Hematopoietic multipotent progenitor cell treated with erythropoietin and hydrocortisone succinate and interleukin-3 and kit ligand, for 8 days (in vitro differentiated cells): Measurements from ENCODE around the gene PPP2R5B.
A peak's percentile ranks its signal among the peaks of the same experiment; 100 is the strongest.
"Not testable (repeated sequence)": the region's sequence is repeated elsewhere in the genome, so short reads cannot be mapped to it uniquely, and the experiment has no call there.

ENCODE experiments used
- DNase-seq: peaks from one replicate; pipeline ENCODE4 v3.0.0-alpha.2; 2015

The PPP2R5B gene

GRCh38 chr11:64933213-64933934, 8.9 kb downstream of the PPP2R5B start:
- DNase-seq = no peak

GRCh38 chr11:64933935-64934681, 9.6 kb downstream of the PPP2R5B start:
- no peak for DNase-seq

- no peak for DNase-seq
Measured at GRCh38 chr11:64934682-64935358, 10.3 kb downstream of the PPP2R5B start.

DNA sequence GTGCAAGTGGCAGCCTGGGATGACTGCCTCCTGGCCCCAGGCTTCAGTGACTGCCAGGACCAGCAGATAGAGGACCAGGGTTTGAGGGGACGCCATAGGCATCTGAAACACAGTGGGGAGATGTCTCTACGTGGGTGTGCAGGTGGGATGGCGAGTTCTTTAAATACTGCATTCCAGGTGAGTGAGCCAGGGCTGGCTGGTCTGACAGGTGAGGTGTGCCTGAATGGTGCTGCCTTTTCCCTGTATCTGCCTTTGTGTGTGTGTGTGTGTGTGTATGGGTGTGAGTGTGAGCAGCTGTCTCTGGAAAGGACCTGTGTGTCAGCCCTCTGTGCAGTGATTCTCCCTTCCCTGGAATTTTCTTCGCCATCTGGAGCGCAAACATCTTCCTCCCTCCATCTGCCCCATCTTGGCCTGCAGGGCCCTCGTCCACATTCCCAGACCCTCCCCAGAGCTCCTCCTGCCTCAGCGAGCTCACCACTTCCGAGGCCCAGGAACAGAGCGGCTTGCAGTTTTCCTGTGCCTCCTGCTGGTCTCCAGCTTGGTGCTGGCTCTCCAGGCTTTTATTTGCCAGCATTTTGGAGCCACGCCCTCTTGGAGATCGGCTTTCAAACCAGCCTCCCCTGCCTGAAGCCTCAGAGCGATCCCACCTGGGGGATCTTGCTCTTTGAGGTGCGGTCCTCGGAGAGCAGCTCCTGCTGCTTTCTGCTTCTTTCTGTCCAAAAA, 11.0 kb downstream of the PPP2R5B start, which contains the start of gene GPHA2:
Gene GPHA2 (minus strand): TSS at position 535 of the 723 bp plus-strand sequence. CDS start 433 bp downstream, at position 102.
- DNase-seq = no peak

- DNase-seq = no peak
Measured at GRCh38 chr11:64936539-64936938, 12.1 kb downstream of the PPP2R5B start.

GRCh38 chr11:64947208-64947814, 22.8 kb downstream of the PPP2R5B start:
- DNase-seq = no peak

- no peak for DNase-seq
Measured at GRCh38 chr11:64951529-64951928, 27.0 kb downstream of the PPP2R5B start.

DNA sequence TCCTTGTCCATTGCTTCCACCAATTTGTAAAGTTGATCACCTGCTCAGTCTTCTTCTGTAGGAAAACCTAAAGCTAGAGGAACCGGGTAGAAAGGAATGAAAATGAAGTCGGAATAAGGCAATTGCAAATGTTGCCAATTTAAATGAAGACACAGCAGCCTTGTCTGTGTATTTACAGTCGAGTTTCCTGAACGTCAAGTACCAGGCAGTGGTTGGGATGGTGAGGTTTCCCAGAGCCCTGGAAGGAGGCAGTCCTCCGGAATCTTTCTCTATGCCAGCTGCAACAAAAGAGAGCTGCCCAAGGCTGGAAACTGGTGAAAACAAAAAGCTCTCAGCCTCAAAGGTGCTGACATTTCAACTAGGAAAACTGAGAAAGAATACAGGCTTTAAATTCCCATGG, 29.7 kb downstream of the PPP2R5B start:
- DNase-seq = no peak

DNA sequence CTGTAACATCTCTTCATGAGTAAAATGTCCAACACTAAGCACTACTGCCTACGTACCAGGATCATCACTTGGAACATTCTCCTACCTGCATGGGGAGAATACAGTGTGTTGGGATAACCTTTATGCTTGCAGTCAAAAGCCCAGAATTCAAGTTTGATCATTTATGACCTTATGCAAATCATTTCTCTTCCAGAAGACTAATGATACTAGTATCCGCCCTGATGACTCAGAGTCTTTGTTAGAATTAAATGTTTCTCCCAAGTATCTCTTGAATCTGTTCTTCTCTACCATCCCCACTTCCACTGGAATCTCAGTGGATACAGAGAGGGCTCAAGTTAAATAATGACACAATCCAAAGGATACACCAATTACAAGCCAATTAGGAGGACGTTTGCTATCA, 35.0 kb downstream of the PPP2R5B start:
- DNase-seq = no peak

- peak; percentile 43 for DNase-seq
Measured at GRCh38 chr11:64960719-64961118, 36.2 kb downstream of the PPP2R5B start.

DNA sequence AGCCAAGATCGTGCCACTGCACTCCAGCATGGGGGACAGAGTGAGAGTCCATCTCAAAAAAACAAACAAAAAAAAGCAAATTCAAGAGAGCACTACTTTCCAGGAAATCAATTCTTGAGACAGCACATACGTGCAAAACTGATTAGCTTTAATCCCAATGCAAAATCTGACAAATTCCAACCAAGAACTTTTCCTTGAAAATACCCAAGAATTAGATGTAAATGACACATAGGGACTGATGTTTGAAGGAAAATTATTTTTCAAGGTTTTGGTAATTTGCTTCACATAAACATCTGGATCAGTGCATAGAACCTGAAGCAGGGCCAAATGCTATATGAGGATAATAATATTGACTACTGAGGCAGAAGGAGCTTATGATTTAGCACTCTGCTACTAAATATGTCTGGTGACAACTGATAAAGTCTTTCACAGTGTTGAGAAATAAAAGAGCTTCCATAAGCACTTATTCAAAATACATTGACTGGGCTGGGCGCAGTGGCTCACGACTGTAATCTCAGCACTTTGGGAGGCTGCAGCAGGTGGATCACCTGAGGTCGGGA, 38.7 kb downstream of the PPP2R5B start:
- DNase-seq = no peak

- DNase-seq = no peak
Measured at GRCh38 chr11:64967375-64967774, 42.9 kb downstream of the PPP2R5B start.

GRCh38 chr11:64969209-64969608, 44.7 kb downstream of the PPP2R5B start:
- DNase-seq = no peak

DNA sequence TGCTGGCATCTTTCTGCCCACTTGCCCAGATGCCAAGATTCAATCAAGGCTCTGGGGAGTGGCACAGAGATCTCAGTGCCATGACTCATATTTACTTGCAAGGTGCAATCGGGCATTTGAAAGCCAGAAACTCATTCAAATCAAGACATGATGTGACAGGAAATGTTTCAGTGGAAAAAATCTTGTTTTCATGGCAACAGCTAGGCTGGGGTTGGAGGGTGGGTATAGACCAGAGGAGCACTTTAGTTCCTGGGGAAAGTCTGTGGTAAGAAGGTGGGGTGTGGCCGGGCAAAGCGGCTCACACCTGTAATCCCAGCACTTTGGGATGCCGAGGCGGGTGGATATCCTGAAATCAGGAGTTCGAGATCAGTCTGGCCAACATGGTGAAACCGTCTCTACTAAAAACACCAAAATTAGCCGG, 46.3 kb downstream of the PPP2R5B start:
- DNase-seq = no peak

DNA sequence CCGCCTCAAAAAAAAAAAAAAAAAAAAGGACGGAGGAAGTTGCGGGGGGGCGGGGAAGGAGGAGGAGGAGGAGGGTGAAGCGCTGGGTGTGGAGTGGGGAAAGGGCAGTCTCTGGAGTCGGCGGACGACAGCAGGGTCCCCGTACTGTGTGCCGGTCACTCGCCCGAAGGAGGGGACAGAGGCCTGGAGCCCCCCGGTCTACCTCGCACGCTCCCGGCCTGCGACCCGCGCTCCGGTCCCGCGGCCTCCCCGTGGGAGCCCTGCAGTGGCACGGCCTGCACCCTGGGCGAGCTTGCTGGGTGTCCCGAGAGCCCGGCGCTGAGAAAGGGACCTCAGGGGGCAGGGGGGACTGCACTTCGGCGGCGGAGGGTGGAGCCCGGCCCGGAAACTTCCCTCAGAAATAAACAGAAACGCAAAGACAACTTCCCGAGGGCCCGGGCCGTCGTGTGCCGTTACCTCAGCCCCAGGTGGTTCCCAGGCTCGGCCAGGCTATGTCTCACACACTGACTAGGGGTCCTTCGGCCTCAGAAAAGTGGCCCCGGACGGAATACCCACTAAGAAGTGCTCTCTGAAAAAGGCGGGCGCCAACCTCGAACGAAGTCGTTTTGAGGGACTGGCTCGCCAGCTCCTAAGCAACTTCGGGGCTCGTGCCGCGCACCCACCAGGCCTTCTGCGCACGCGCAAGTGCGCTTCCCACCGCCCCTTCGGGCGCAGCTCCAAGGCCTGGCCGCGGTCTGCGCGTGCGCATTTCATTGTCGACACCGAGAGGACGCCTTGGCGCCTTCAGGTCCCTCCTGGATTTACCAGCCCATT, 47.1 kb downstream of the PPP2R5B start, which contains the start of gene MAJIN:
Gene MAJIN (minus strand): TSS at position 688 of the 813 bp plus-strand sequence. CDS start 12,703 bp downstream, outside the sequence.
- DNase-seq = peak; percentile 83

DNA sequence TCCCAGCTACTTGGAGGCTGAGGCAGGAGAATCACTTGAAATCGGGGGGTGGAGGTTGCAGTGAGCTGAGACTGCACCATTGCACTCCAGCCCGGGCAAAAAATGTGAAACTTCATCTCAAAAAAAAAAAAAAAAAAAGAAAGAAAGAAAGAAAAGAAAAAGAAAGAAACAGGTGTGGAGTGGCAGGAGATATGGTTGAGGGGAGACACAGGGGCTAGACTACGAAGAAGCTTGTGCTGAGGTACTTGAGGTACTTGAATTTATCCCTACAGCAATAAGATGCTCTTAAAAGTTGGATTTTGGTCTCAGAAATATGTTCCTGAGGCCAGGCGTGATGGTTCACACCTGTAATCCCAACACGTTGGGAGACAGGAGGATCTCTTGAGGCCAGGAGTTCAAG, 49.6 kb downstream of the PPP2R5B start:
- DNase-seq = no peak

DNA sequence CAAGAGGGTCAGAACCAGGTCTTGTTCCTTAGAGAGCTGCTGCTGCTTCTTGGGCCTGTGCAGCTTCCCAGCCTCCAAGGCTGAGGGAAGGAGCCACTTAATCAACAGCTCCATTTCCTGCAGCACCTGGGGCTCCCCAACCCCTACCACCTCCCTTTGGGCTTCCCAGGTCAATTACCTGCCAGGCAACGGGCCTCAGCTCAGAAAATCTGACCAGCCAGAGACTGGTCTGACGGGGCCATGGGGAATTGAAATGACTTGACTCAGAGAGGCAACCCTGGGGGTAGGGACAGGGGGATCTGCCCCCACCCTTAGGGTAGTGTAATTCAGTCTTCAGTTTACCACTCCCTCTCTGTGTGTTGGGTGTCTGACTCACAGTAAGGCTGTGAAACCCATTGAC, 52.2 kb downstream of the PPP2R5B start:
- no peak for DNase-seq

GRCh38 chr11:64983339-64983738, 58.9 kb downstream of the PPP2R5B start:
- not testable (repeated sequence) for DNase-seq
